Measurements from ENCODE around the gene HLA-DRA. TPM values are rescaled to one million over a fixed set of nuclear protein-coding genes. Genes with fewer than 3 reads are reported as not detected.

The HLA-DRA gene
- polyA plus RNA-seq, 2 donors = 25.7 to 132 TPM

GRCh38 chr6:32442977-32443552 is 3.4 kb downstream of the HLA-DRA start:
- H3K4me3 ChIP-seq (ENCODE audit: low read depth in 1 of 2, low read length in 2 of 2) = no peak overlapping the region
- H3K36me3 ChIP-seq (ENCODE audit: control insufficient read depth in 2 of 2, insufficient read depth in 2 of 2, low read length in 1 of 2) = no peaks in the 10 kb centered on the region
- no peaks in the 10 kb centered on the region for H3K27me3 ChIP-seq (ENCODE audit: control insufficient read depth in 1 of 2, insufficient read depth in 2 of 2, low read length in 2 of 2)
- WGBS, 2 donors = 77 to 81% methylated on average over 8 of the region's 8 CpGs
- no peaks in the 10 kb centered on the region for H3K9me3 ChIP-seq (ENCODE audit: control insufficient read depth in 2 of 2, insufficient read depth in 1 of 2, low read depth in 1 of 2, low read length in 1 of 2)
- H3K4me1 ChIP-seq (ENCODE audit: control insufficient read depth in 2 of 2, insufficient read depth in 2 of 2, low read length in 1 of 2) = peaks cover 0 to 2% of the 10 kb centered on the region in 2 donors
- no peak overlapping the region for H3K27ac ChIP-seq (ENCODE audit: low read depth in 2 of 2, low read length in 1 of 2)

DNA sequence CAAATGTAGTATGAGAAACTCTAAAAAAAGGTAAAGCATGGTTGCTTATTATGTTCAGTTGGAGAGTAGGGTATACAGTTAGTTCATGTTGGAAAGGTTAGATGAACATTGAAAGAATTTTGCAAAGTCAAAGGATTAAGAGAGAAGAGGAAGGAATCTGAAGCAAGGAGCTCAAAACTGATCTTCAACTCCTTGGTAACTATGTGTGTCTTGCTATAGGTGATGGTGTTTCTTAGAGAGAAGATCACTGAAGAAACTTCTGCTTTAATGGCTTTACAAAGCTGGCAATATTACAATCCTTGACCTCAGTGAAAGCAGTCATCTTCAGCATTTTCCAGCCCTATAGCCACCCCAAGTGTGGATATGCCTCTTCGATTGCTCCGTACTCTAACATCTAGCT is 4.7 kb downstream of the HLA-DRA start:
- WGBS, 2 donors = 75 to 82% methylated on average over 2 of the region's 2 CpGs
- H3K9me3 ChIP-seq (ENCODE audit: control insufficient read depth in 2 of 2, insufficient read depth in 1 of 2, low read depth in 1 of 2, low read length in 1 of 2) = no peaks in the 10 kb centered on the region

GRCh38 chr6:32445321-32445854 is 5.7 kb downstream of the HLA-DRA start:
- Histone ChIP-seq H3K4me3 (ENCODE audit: low read depth in 1 of 2, low read length in 2 of 2) (no peak overlapping the region), H3K27ac (ENCODE audit: low read depth in 2 of 2, low read length in 1 of 2) (no peak overlapping the region), H3K36me3 (ENCODE audit: control insufficient read depth in 2 of 2, insufficient read depth in 2 of 2, low read length in 1 of 2) (no peaks in the 10 kb centered on the region), H3K4me1 (ENCODE audit: control insufficient read depth in 2 of 2, insufficient read depth in 2 of 2, low read length in 1 of 2) (peaks cover 0 to 2% of the 10 kb centered on the region in 2 donors), H3K27me3 (ENCODE audit: control insufficient read depth in 1 of 2, insufficient read depth in 2 of 2, low read length in 2 of 2) (no peaks in the 10 kb centered on the region), H3K9me3 (ENCODE audit: control insufficient read depth in 2 of 2, insufficient read depth in 1 of 2, low read depth in 1 of 2, low read length in 1 of 2) (no peaks in the 10 kb centered on the region)
- WGBS, 2 donors = 71 to 74% methylated on average over 3 of the region's 3 CpGs

More for the DNA sequence above, 4.7 kb downstream of the HLA-DRA start:
- Histone ChIP-seq H3K36me3 (ENCODE audit: control insufficient read depth in 2 of 2, insufficient read depth in 2 of 2, low read length in 1 of 2) (no peaks in the 10 kb centered on the region), H3K27ac (ENCODE audit: low read depth in 2 of 2, low read length in 1 of 2) (no peak overlapping the region), H3K4me1 (ENCODE audit: control insufficient read depth in 2 of 2, insufficient read depth in 2 of 2, low read length in 1 of 2) (peaks cover 0 to 2% of the 10 kb centered on the region in 2 donors), H3K4me3 (ENCODE audit: low read depth in 1 of 2, low read length in 2 of 2) (no peak overlapping the region), H3K27me3 (ENCODE audit: control insufficient read depth in 1 of 2, insufficient read depth in 2 of 2, low read length in 2 of 2) (no peaks in the 10 kb centered on the region)

DNA sequence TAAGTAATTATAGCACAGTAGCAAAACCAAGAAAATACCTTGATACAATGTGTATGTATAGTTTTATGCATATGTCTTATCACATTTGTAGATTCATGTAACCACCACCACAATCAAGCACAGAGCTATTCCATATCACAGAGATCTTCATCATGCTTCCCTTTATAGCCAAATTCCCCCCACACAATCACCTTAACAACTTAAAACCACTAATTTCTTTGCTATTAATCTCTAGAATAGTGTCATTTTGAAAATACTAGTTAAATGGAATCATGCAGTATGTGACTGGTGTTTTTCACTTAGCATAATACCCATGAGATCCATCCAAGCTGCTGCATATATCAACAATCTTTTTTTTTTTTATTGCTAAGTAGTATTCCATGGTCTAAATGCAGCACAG is 8.2 kb downstream of the HLA-DRA start:
- H3K4me1 ChIP-seq (ENCODE audit: control insufficient read depth in 2 of 2, insufficient read depth in 2 of 2, low read length in 1 of 2) = no peaks in the 10 kb centered on the region
- H3K36me3 ChIP-seq (ENCODE audit: control insufficient read depth in 2 of 2, insufficient read depth in 2 of 2, low read length in 1 of 2) = no peaks in the 10 kb centered on the region
- no peak overlapping the region for H3K27ac ChIP-seq (ENCODE audit: low read depth in 2 of 2, low read length in 1 of 2)
- H3K9me3 ChIP-seq (ENCODE audit: control insufficient read depth in 2 of 2, insufficient read depth in 1 of 2, low read depth in 1 of 2, low read length in 1 of 2) = no peaks in the 10 kb centered on the region
- H3K4me3 ChIP-seq (ENCODE audit: low read depth in 1 of 2, low read length in 2 of 2) = no peak overlapping the region
- no peaks in the 10 kb centered on the region for H3K27me3 ChIP-seq (ENCODE audit: control insufficient read depth in 1 of 2, insufficient read depth in 2 of 2, low read length in 2 of 2)

- H3K36me3 ChIP-seq (ENCODE audit: control insufficient read depth in 2 of 2, insufficient read depth in 2 of 2, low read length in 1 of 2) = no peaks in the 10 kb centered on the region
- no peaks in the 10 kb centered on the region for H3K27me3 ChIP-seq (ENCODE audit: control insufficient read depth in 1 of 2, insufficient read depth in 2 of 2, low read length in 2 of 2)
- H3K4me3 ChIP-seq (ENCODE audit: low read depth in 1 of 2, low read length in 2 of 2) = no peak overlapping the region
- no peaks in the 10 kb centered on the region for H3K4me1 ChIP-seq (ENCODE audit: control insufficient read depth in 2 of 2, insufficient read depth in 2 of 2, low read length in 1 of 2)
- H3K9me3 ChIP-seq (ENCODE audit: control insufficient read depth in 2 of 2, insufficient read depth in 1 of 2, low read depth in 1 of 2, low read length in 1 of 2) = peaks cover 2 to 3% of the 10 kb centered on the region in 2 donors
- WGBS, 2 donors = 82 to 87% methylated on average over 2 to 3 of the region's 3 CpGs
- H3K27ac ChIP-seq (ENCODE audit: low read depth in 2 of 2, low read length in 1 of 2) = no peak overlapping the region
These were observed 9.5 kb downstream of the HLA-DRA start for GRCh38 chr6:32449088-32449736.

DNA sequence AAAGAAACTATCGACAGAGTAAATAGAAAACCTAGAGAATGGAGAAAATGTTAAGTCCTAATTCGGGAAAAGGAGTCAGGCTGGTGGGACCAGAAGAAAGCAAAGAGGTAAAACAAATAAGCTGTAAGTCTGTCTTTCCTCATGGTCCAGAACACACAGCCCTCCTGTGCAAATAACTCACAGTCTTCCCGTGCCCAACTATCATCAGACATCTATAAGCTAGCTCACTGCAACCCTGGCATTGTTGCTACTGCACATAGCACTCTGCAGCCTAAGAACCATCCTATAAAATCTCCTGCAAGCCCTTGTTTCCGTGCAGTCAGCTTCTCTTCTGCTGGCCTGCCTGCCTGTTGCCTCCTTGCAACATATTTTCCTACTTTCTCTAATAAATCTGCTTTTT is 17.4 kb downstream of the HLA-DRA start:
- WGBS, 2 donors = 72 to 79% methylated on average over 4 of the region's 4 CpGs

GRCh38 chr6:32459781-32460424 is 20.2 kb downstream of the HLA-DRA start:
- Histone ChIP-seq H3K27me3 (ENCODE audit: control insufficient read depth in 1 of 2, insufficient read depth in 2 of 2, low read length in 2 of 2) (no peaks in the 10 kb centered on the region), H3K4me3 (ENCODE audit: low read depth in 1 of 2, low read length in 2 of 2) (peak overlapping the region; percentile 16 to 33)
- whole genome bisulfite sequencing, 2 donors = 52 to 66% methylated on average over 29 of the region's 29 CpGs

More for the DNA sequence above, 17.4 kb downstream of the HLA-DRA start:
- peaks cover 2 to 6% of the 10 kb centered on the region in 2 donors for H3K9me3 ChIP-seq (ENCODE audit: control insufficient read depth in 2 of 2, insufficient read depth in 1 of 2, low read depth in 1 of 2, low read length in 1 of 2)
- H3K4me1 ChIP-seq (ENCODE audit: control insufficient read depth in 2 of 2, insufficient read depth in 2 of 2, low read length in 1 of 2) = peaks cover 0 to 2% of the 10 kb centered on the region in 2 donors
- no peaks in the 10 kb centered on the region for H3K27me3 ChIP-seq (ENCODE audit: control insufficient read depth in 1 of 2, insufficient read depth in 2 of 2, low read length in 2 of 2)
- no peak overlapping the region for H3K27ac ChIP-seq (ENCODE audit: low read depth in 2 of 2, low read length in 1 of 2)
- H3K4me3 ChIP-seq (ENCODE audit: low read depth in 1 of 2, low read length in 2 of 2) = no peak overlapping the region
- H3K36me3 ChIP-seq (ENCODE audit: control insufficient read depth in 2 of 2, insufficient read depth in 2 of 2, low read length in 1 of 2) = no peaks in the 10 kb centered on the region

GRCh38 chr6:32460528-32460927 is 20.8 kb downstream of the HLA-DRA start:
- Histone ChIP-seq H3K9me3 (ENCODE audit: control insufficient read depth in 2 of 2, insufficient read depth in 1 of 2, low read depth in 1 of 2, low read length in 1 of 2) (peaks cover 0 to 3% of the 10 kb centered on the region in 2 donors), H3K27me3 (ENCODE audit: control insufficient read depth in 1 of 2, insufficient read depth in 2 of 2, low read length in 2 of 2) (no peaks in the 10 kb centered on the region), H3K36me3 (ENCODE audit: control insufficient read depth in 2 of 2, insufficient read depth in 2 of 2, low read length in 1 of 2) (no peaks in the 10 kb centered on the region), H3K27ac (ENCODE audit: low read depth in 2 of 2, low read length in 1 of 2) (no peak overlapping the region), H3K4me1 (ENCODE audit: control insufficient read depth in 2 of 2, insufficient read depth in 2 of 2, low read length in 1 of 2) (peaks cover 0 to 2% of the 10 kb centered on the region in 2 donors), H3K4me3 (ENCODE audit: low read depth in 1 of 2, low read length in 2 of 2) (no peak overlapping the region)
- 57 to 60% methylated on average over 4 of the region's 4 CpGs for WGBS, 2 donors

More at GRCh38 chr6:32459781-32460424, 20.2 kb downstream of the HLA-DRA start:
- H3K4me1 ChIP-seq (ENCODE audit: control insufficient read depth in 2 of 2, insufficient read depth in 2 of 2, low read length in 1 of 2) = peaks cover 0 to 2% of the 10 kb centered on the region in 2 donors
- peaks cover 0 to 3% of the 10 kb centered on the region in 2 donors for H3K9me3 ChIP-seq (ENCODE audit: control insufficient read depth in 2 of 2, insufficient read depth in 1 of 2, low read depth in 1 of 2, low read length in 1 of 2)
- H3K27ac ChIP-seq (ENCODE audit: low read depth in 2 of 2, low read length in 1 of 2) = no peak overlapping the region
- H3K36me3 ChIP-seq (ENCODE audit: control insufficient read depth in 2 of 2, insufficient read depth in 2 of 2, low read length in 1 of 2) = no peaks in the 10 kb centered on the region

DNA sequence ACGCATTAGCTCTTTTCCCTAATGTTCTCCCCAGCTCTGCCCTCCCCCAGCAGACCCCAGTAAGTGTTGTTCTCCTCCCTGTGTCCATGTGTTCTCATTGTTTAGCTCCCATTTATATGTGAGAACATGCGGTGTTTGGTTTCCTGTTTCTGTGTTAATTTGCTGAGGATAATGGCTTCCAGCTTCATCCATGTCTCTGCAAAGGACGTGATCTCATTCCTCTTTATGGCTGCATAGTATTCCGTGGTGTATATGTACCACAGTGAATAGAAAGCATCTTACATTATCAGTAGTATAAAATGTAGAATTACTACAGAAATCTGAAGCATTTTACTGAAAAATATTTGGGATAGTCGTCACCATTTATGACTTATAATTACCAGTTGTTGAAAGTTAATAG is 21.8 kb downstream of the HLA-DRA start:
- H3K27ac ChIP-seq (ENCODE audit: low read depth in 2 of 2, low read length in 1 of 2) = no peak overlapping the region
- H3K36me3 ChIP-seq (ENCODE audit: control insufficient read depth in 2 of 2, insufficient read depth in 2 of 2, low read length in 1 of 2) = no peaks in the 10 kb centered on the region
- peaks cover 0 to 2% of the 10 kb centered on the region in 2 donors for H3K4me1 ChIP-seq (ENCODE audit: control insufficient read depth in 2 of 2, insufficient read depth in 2 of 2, low read length in 1 of 2)
- peaks cover 0 to 3% of the 10 kb centered on the region in 2 donors for H3K9me3 ChIP-seq (ENCODE audit: control insufficient read depth in 2 of 2, insufficient read depth in 1 of 2, low read depth in 1 of 2, low read length in 1 of 2)
- no peak overlapping the region for H3K4me3 ChIP-seq (ENCODE audit: low read depth in 1 of 2, low read length in 2 of 2)
- 80 to 84% methylated on average over 5 of the region's 5 CpGs for WGBS, 2 donors
- H3K27me3 ChIP-seq (ENCODE audit: control insufficient read depth in 1 of 2, insufficient read depth in 2 of 2, low read length in 2 of 2) = no peaks in the 10 kb centered on the region

Measured in esophagus (tissue), 2 donors.